Measurements from ENCODE around the gene HS6ST1.

DNA sequence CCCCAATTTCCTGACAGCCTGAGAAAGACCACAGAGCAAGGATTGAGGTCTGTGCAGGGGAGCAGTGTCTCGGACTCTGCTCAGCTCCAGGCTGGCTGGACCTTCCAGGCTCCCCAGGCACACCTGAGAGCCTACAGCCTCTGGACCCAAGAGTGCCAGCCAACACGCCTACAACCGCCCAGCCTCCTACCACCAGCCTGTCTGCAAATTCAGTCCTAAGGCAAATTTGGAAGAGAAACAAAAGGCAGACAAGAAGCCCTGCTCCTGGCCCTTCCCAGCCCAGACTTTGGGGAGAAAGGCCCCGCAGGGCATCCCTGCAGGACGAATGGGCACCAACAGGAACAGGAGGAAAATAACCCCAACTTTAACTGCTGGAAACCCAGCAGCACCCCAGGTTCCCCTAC is 1.9 kb downstream of the HS6ST1 start:
- no peak for TF ChIP-seq CTCF (IDR thresholded peaks at IDR 0.05)
- TF ChIP-seq POLR2A (IDR thresholded peaks at IDR 0.05) = no peak
- no peak for TF ChIP-seq POLR2AphosphoS5 (IDR thresholded peaks at IDR 0.05)
- no peak for TF ChIP-seq EP300 (IDR thresholded peaks at IDR 0.05; ENCODE audit: low read depth)
